ENCODE data around the gene SIVA1. TPM values are rescaled to one million over a fixed set of nuclear protein-coding genes. Genes with fewer than 3 reads are reported as not detected.

The SIVA1 gene
- total RNA-seq, 4 donors from 2014 or later: 141 to 262 (median 167) TPM

- no peak for TF ChIP-seq CTCF (IDR thresholded peaks at IDR 0.05)
- DNase-seq (ENCODE audit: low spot score): no peak
These were observed 16.6 kb downstream of the SIVA1 start for GRCh38 chr14:104769324-104770071.

DNA sequence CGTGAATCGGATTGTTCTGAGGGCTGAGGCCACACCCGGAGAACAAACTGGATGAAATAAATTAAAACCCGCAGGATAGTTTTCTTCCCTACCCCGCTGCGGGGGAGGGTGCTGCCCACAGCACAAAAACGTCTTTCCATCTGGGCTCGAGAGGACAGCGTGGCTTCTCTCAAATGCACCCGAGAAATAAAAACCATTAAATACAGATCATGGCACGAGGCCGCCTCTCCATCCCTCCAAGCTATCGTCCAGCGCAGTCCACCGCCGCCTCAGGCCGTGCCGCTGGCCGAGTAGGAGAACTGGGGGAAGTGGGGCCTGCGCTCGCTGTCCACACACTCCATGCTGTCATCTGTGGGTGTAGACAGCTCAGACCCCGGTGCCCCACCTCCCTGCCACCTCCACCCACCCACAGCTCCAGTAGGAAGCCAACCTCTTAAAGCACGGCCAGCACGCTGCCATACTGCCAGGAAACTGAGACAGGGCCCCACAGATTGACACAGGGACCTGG is 17.2 kb downstream of the SIVA1 start:
- TF ChIP-seq CTCF (IDR thresholded peaks at IDR 0.05): no peak
- ATAC-seq (ENCODE audit: low FRiP score) (no peak), DNase-seq (ENCODE audit: low spot score) (no peak)

More at GRCh38 chr14:104769324-104770071, 16.6 kb downstream of the SIVA1 start:
- no peak for ATAC-seq (ENCODE audit: low FRiP score)

- TF ChIP-seq CTCF (IDR thresholded peaks at IDR 0.05): no peak
- DNase-seq (ENCODE audit: low spot score) (no peak), ATAC-seq (ENCODE audit: low FRiP score) (no peak)
These were observed 17.9 kb downstream of the SIVA1 start for GRCh38 chr14:104770851-104771272.

- no peak for TF ChIP-seq CTCF (IDR thresholded peaks at IDR 0.05)
These were observed 18.4 kb downstream of the SIVA1 start for GRCh38 chr14:104771374-104771773.

DNA sequence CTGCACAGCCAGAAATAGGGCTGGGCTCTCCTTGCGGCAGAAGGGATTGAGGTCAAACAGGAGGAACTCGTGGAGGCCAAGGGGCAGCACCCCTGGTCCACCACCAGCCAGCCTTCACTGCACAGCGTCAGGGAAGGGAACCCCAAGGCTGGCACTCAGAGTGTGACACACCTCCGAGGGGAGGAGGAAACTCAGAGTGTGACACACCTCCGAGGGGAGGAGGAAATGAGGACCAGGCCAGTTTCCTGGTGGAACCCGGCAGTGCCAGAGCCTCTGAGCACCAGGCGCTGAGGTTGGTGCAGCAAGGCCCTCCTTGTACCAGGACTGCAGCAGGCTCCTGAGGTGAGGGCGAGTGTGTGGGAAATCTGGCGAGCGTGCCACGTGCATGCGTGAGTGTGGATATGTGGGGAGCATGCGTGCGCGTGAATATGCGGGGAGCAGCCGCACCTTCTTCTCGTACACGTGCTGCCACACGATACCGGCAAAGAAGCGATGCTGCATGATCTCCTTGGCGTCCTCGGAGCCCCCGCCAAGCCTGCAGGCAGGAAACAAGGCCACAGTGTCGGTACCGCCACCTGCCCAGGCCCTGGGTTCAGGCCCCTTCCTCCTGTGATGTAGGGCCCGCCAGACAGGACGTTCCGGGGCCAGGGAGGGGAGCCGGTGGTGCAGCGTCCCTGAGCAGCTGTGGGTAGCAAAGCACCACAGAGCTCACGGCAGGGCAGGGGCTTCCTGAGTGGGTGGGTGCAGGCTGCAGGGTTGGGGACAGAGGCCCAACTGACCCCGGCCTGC is 19.2 kb downstream of the SIVA1 start:
- no peak for TF ChIP-seq CTCF (IDR thresholded peaks at IDR 0.05)
- no peak for DNase-seq (ENCODE audit: low spot score)
- no peak for ATAC-seq (ENCODE audit: low FRiP score)

More at GRCh38 chr14:104771374-104771773, 18.4 kb downstream of the SIVA1 start:
- DNase-seq (ENCODE audit: low spot score) (no peak), ATAC-seq (ENCODE audit: low FRiP score) (no peak)

DNA sequence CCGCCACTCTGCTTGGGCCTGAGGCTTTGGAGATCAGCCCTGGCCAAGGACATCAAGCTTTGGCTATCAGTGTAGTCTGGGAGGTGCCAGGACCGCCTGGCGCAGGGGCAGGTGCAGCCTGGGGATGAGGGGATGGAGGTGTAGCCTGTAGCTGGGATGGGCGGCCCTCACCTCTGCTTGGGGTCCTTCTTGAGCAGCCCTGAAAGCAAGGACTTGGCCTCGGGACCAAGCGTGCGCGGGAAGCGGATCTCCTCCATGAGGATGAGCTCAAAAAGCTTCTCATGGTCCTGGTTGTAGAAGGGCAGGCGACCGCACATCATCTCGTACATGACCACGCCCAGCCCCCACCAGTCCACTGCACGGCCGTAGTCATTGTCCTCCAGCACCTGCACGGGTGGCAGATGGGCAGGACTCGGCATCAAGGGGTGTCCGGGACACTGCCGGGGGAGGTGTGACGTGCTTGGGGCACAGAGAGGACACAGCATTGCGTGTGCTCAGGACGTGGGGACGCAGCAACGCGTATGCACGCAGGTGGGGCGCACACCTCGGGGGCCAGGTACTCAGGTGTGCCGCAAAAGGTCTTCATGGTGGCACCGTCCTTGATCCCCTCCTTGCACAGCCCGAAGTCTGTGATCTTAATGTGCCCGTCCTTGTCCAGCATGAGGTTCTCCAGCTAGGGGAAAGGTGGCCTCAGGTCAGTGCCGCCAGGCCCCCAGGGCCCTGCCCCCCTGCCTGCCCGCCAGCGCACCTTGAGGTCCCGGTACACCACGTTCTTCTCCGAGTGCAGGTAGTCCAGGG is 20.0 kb downstream of the SIVA1 start:
- DNase-seq (ENCODE audit: low spot score) (no peak), ATAC-seq (ENCODE audit: low FRiP score) (no peak)
- TF ChIP-seq CTCF (IDR thresholded peaks at IDR 0.05): no peak
